ENCODE measurements around the gene APMAP. TPM values are rescaled to one million over a fixed set of nuclear protein-coding genes. Genes with fewer than 3 reads are reported as not detected.

Gene APMAP
- total RNA-seq, 1 experiment from 2014 or later, result 82.7 TPM

- DNase-seq (ENCODE audit: low read depth, low spot score) (no peak), ATAC-seq (no peak)
- H4K20me1 ChIP-seq (ENCODE audit: insufficient read depth), result no peaks in the 10 kb centered on the region
- no peak overlapping the region for H3K27ac ChIP-seq (ENCODE audit: low read depth, low read length)
- ChIA-PET CTCF (interaction anchor here (0.7 to 3.6 kb wide), 11 partner anchors 69 to 547 kb away, joined by 3 to 31 read pairs (median 4); partner anchors contain the start of gene PYGB), RAD21 (ENCODE audit: low non-redundant PET in 1 of 2, low total read pairs in 2 of 2, uncharacterized antibody in 2 of 2, unreplicated experiment in 2 of 2) (interaction anchor here in 1 of 2 experiments (1.1 kb wide), 2 partner anchors 16 to 71 kb away, joined by 3 to 4 read pairs; no protein-coding TSS in a partner anchor), POLR2A (interaction anchor here (1.2 kb wide), 1 partner anchor 405 kb away, joined by 3 read pairs; no protein-coding TSS in a partner anchor)
- H3K9me2 ChIP-seq (ENCODE audit: insufficient read depth), result no peaks in the 10 kb centered on the region
- intact Hi-C loops (cut with micrococcal nuclease), result loop anchor here (1.0 to 5.0 kb wide), 4 partner anchors 71 to 423 kb away; partner anchors contain the start of gene ENTPD6
- BruUV-seq (replicated peaks), result no TSS peak
- H3K4me1 ChIP-seq (ENCODE audit: control insufficient read depth in 1 of 2, insufficient read depth in 2 of 2, low read length in 2 of 2), result peaks cover 12 to 28% of the 10 kb centered on the region in 2 experiments
- H3K9ac ChIP-seq (ENCODE audit: low read length), result no peak overlapping the region
- no peaks in the 10 kb centered on the region for H3K9me3 ChIP-seq (ENCODE audit: control insufficient read depth in 1 of 2, insufficient read depth in 1 of 2, low read depth in 1 of 2, low read length in 2 of 2)
- no peak overlapping the region for H3K4me3 ChIP-seq (replicated peaks in 1 of 2; ENCODE audit: low read depth in 1 of 2, low read length in 2 of 2)
- H3K79me2 ChIP-seq (ENCODE audit: insufficient read depth, low read length), result peaks cover 32% of the 10 kb centered on the region
- H3K27me3 ChIP-seq (ENCODE audit: insufficient read depth, low read length), result peaks cover 15% of the 10 kb centered on the region; the same call in 1 of the 2 replicates
- H3K4me2 ChIP-seq (ENCODE audit: low read length), result no peak overlapping the region
- TF ChIP-seq EZH2 (IDR thresholded peaks at IDR 0.05), result no peak
- TF ChIP-seq JUND (IDR thresholded peaks at IDR 0.05), result no peak
- TF ChIP-seq, protein P1, sequence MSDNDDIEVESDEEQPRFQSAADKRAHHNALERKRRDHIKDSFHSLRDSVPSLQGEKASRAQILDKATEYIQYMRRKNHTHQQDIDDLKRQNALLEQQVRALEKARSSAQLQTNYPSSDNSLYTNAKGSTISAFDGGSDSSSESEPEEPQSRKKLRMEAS (IDR thresholded peaks at IDR 0.05), result no peak
- no peak for TF ChIP-seq CEBPB (IDR thresholded peaks at IDR 0.05; ENCODE audit: low read depth)
- TF ChIP-seq SRF (IDR thresholded peaks at IDR 0.05; ENCODE audit: low read depth), result no peak
- no peak for TF ChIP-seq EZH2phosphoT487 (IDR thresholded peaks at IDR 0.05; ENCODE audit: borderline replicate concordance)
- TF ChIP-seq ZFX (IDR thresholded peaks at IDR 0.05), result no peak
- no peaks in the 10 kb centered on the region; a peak in 1 of 4 replicates for H3K36me3 ChIP-seq (ENCODE audit: control insufficient read depth in 1 of 2, insufficient read depth in 2 of 2, low read length in 2 of 2)
- no peak overlapping the region for H2AFZ ChIP-seq (ENCODE audit: low read depth, low read length, poor library complexity, severe bottlenecking)
These were observed 1.6 kb upstream of the APMAP start for GRCh38 chr20:24994186-24994465.

DNA sequence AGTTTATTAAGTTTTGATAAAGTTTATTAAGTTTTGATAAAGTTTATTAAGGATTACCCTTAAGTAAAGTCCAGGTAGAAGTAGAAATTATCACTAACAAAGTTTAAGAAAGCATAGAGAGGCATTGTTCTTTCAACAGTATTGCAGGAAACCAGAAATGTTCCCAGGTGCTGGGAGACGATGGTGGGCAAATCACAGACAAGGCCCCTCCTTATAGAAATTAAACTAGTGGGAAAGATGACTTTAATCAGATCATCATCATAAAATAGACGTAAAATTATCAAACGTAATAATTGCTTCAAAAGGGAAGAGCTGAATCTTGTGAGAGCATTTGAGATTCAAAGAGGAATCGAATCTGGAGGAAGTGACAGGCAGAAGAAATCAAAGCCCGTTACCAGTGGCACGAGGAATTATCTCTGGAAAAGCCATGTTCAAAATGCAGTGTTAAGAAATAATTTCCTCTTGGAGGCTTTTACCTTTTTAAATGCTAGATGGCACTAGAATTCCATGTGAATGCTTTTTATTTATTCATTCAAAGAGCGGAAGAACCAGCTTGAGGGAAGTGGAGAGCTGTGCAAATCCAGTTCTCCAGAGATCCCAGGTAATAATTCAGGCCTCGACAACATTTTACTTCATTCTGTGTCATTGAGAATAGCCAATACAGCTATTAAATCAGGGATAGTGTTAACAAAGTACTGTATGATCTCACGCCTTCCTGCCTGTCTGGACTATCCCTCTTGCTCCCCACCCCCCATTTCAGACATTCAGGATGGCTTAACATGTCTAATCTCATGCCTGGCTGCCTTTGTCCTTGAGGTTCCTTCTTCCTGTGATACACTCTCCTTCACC, 1.0 kb upstream of the APMAP start:
- DNase-seq (ENCODE audit: low read depth, low spot score), result no peak
- Histone ChIP-seq H3K4me2 (ENCODE audit: low read length) (peak overlapping the region; percentile 94), H3K4me3 (replicated peaks in 1 of 2; ENCODE audit: low read depth in 1 of 2, low read length in 2 of 2) (peak overlapping the region; percentile 89 to 94), H3K4me1 (ENCODE audit: control insufficient read depth in 1 of 2, insufficient read depth in 2 of 2, low read length in 2 of 2) (peaks cover 12 to 28% of the 10 kb centered on the region in 2 experiments), H3K36me3 (ENCODE audit: control insufficient read depth in 1 of 2, insufficient read depth in 2 of 2, low read length in 2 of 2) (no peaks in the 10 kb centered on the region; a peak in 1 of 4 replicates), H2AFZ (ENCODE audit: low read depth, low read length, poor library complexity, severe bottlenecking) (no peak overlapping the region), H3K9ac (ENCODE audit: low read length) (peak overlapping the region; percentile 83), H4K20me1 (ENCODE audit: insufficient read depth) (no peaks in the 10 kb centered on the region), H3K9me2 (ENCODE audit: insufficient read depth) (no peaks in the 10 kb centered on the region), H3K79me2 (ENCODE audit: insufficient read depth, low read length) (peaks cover 38% of the 10 kb centered on the region), H3K9me3 (ENCODE audit: control insufficient read depth in 1 of 2, insufficient read depth in 1 of 2, low read depth in 1 of 2, low read length in 2 of 2) (no peaks in the 10 kb centered on the region), H3K27ac (ENCODE audit: low read depth, low read length) (peak overlapping the region; percentile 71; the same call in 1 of the 2 replicates), H3K27me3 (ENCODE audit: insufficient read depth, low read length) (peaks cover 10% of the 10 kb centered on the region; the same call in 1 of the 2 replicates)
- ChIA-PET RAD21 (ENCODE audit: low non-redundant PET in 1 of 2, low total read pairs in 2 of 2, uncharacterized antibody in 2 of 2, unreplicated experiment in 2 of 2) (interaction anchor here in 1 of 2 experiments (1.1 kb wide), 2 partner anchors 17 to 72 kb away, joined by 3 to 4 read pairs; no protein-coding TSS in a partner anchor), CTCF (interaction anchor here (0.7 to 3.6 kb wide), 11 partner anchors 70 to 547 kb away, joined by 3 to 31 read pairs (median 4); partner anchors contain the start of gene PYGB), POLR2A (no interaction called here)
- intact Hi-C loops (cut with micrococcal nuclease), result loop anchor here (1.0 to 5.0 kb wide), 7 partner anchors 72 to 424 kb away; partner anchors contain the start of gene ENTPD6
- no peak for ATAC-seq
- TF ChIP-seq ZNF274 (IDR thresholded peaks at IDR 0.05; ENCODE audit: low read depth, low read length), result no peak
- peak; percentile 63 for TF ChIP-seq RAD21 (IDR thresholded peaks at IDR 0.05; ENCODE audit: low read depth)
- TF ChIP-seq, protein P2, sequence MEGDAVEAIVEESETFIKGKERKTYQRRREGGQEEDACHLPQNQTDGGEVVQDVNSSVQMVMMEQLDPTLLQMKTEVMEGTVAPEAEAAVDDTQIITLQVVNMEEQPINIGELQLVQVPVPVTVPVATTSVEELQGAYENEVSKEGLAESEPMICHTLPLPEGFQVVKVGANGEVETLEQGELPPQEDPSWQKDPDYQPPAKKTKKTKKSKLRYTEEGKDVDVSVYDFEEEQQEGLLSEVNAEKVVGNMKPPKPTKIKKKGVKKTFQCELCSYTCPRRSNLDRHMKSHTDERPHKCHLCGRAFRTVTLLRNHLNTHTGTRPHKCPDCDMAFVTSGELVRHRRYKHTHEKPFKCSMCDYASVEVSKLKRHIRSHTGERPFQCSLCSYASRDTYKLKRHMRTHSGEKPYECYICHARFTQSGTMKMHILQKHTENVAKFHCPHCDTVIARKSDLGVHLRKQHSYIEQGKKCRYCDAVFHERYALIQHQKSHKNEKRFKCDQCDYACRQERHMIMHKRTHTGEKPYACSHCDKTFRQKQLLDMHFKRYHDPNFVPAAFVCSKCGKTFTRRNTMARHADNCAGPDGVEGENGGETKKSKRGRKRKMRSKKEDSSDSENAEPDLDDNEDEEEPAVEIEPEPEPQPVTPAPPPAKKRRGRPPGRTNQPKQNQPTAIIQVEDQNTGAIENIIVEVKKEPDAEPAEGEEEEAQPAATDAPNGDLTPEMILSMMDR (IDR thresholded peaks at IDR 0.05 in 2 of 3, conservative IDR thresholded peaks at IDR 0.05 in 1 of 3; ENCODE audit: borderline replicate concordance in 1 of 3, insufficient read depth in 1 of 3, low read depth in 2 of 3, low read length in 2 of 3), result peak; percentile 28 to 49 (median 42); a peak in 3 of 6 replicates
- BruUV-seq (replicated peaks), result no TSS peak
